GM21825 (cell line): ENCODE results near the gene RITA1.
A peak's percentile ranks its signal among the peaks of the same experiment; 100 is the strongest.

Experiments
- ATAC-seq: cut with Tn5 transposase; IDR thresholded peaks from one replicate; pipeline ENCODE4 v1.9.1; 2021; ENCODE audit warnings: mild to moderate bottlenecking, moderate library complexity; ENCODE audit not compliant: unreplicated experiment

RITA1 gene

GRCh38 chr12:113227686-113228391 lies 42.3 kb downstream of the RITA1 start:
- ATAC-seq = no peak

GRCh38 chr12:113228394-113229028 lies 43.0 kb downstream of the RITA1 start:
- ATAC-seq = no peak

- ATAC-seq = no peak
Observed at GRCh38 chr12:113230315-113231234, 45.1 kb downstream of the RITA1 start.

GRCh38 chr12:113231235-113232088 lies 45.9 kb downstream of the RITA1 start:
- no peak for ATAC-seq

GRCh38 chr12:113232089-113232839 lies 46.7 kb downstream of the RITA1 start:
- ATAC-seq = no peak

- ATAC-seq = peak; percentile 51
Observed at GRCh38 chr12:113232840-113233585, 47.5 kb downstream of the RITA1 start.

GRCh38 chr12:113233967-113234366 lies 48.4 kb downstream of the RITA1 start:
- no peak for ATAC-seq

- no peak for ATAC-seq
Observed at GRCh38 chr12:113234483-113234882, 49.0 kb downstream of the RITA1 start.

- no peak for ATAC-seq
Observed at GRCh38 chr12:113235976-113236375, 50.5 kb downstream of the RITA1 start.

- no peak for ATAC-seq
Observed at GRCh38 chr12:113236539-113237399, 51.2 kb downstream of the RITA1 start.

- ATAC-seq = no peak
Observed at GRCh38 chr12:113237748-113238147, 52.2 kb downstream of the RITA1 start.

- ATAC-seq = no peak
Observed at GRCh38 chr12:113238309-113238708, 52.8 kb downstream of the RITA1 start.

- no peak for ATAC-seq
Observed at GRCh38 chr12:113239288-113239771, 53.8 kb downstream of the RITA1 start.

- ATAC-seq = no peak
Observed at GRCh38 chr12:113239811-113240331, 54.4 kb downstream of the RITA1 start.

GRCh38 chr12:113240395-113240794 lies 54.9 kb downstream of the RITA1 start:
- peak; percentile 67 for ATAC-seq

GRCh38 chr12:113241191-113242025 lies 55.9 kb downstream of the RITA1 start:
- no peak for ATAC-seq
